A549 (cell line): Measurements from ENCODE around the gene ZCCHC10.

Experiments
- CTCF ChIP-seq: fragments of >200 bp; sonication (Bioruptor Twin); formaldehyde crosslinking; IDR thresholded peaks from 3 replicates; pipeline ENCODE4 v1.5.1; 2016
- HMGXB4 ChIP-seq: fragments of 250-450 bp; sonication (Bioruptor Pico); IDR thresholded peaks from 2 replicates; pipeline ENCODE4 v1.5.0; 2021; ENCODE audit warnings: mild to moderate bottlenecking, moderate library complexity, borderline replicate concordance
- JUNB ChIP-seq: fragments of >200 bp; sonication (Bioruptor Twin); formaldehyde crosslinking; IDR thresholded peaks from 2 replicates; pipeline ENCODE4 v1.6.1; 2016
- POLR2A ChIP-seq: IDR thresholded peaks from 2 replicates; pipeline ENCODE4 v1.6.1; 2012; ENCODE audit warnings: mild to moderate bottlenecking, low read length
- REST ChIP-seq: fragments of 200-600 bp; sonication (generic); IDR thresholded peaks from 2 replicates; pipeline ENCODE4 v1.6.1; 2016; ENCODE audit warnings: antibody characterized with exemption, mild to moderate bottlenecking, moderate library complexity
- RFX5 ChIP-seq: fragments of 450-650 bp; IDR thresholded peaks from 2 replicates; pipeline ENCODE4 v1.7.1; 2014; ENCODE audit warnings: antibody characterized with exemption, mild to moderate bottlenecking, moderate library complexity
- SMC3 ChIP-seq: fragments of >200 bp; sonication (Bioruptor Twin); formaldehyde crosslinking; IDR thresholded peaks from 3 replicates; pipeline ENCODE4 v1.6.1; 2018; ENCODE audit warnings: inconsistent platforms

- TF ChIP-seq REST (no peak), SMC3 (no peak), CTCF (no peak), POLR2A (no peak), RFX5 (no peak), JUNB (no peak), HMGXB4 (no peak)
Observed at GRCh38 chr5:133006653-133007052, 19.7 kb downstream of the ZCCHC10 start.
